Skeletal muscle cell (primary cell): Measurements from ENCODE around the gene KARS1.

Source experiments
- DNase-seq: peaks from one replicate; pipeline ENCODE4 v3.0.0-alpha.2; 2010; ENCODE audit warnings: low read depth
- H3K4me3 ChIP-seq: 2 replicates; pipeline ENCODE4 v1.5.1; 2011; ENCODE audit warnings: low read depth, mild to moderate bottlenecking, control low read depth, low read length, moderate library complexity

The KARS1 gene

GRCh38 chr16:75590920-75591843 is 56.3 kb downstream of the KARS1 start:
- DNase-seq: peak; percentile 56
- no peak overlapping the region for H3K4me3 ChIP-seq

GRCh38 chr16:75589306-75589705 is 58.2 kb downstream of the KARS1 start:
- no peak for DNase-seq
- no peak overlapping the region for H3K4me3 ChIP-seq

- no peak overlapping the region for H3K4me3 ChIP-seq
- no peak for DNase-seq
Observed at GRCh38 chr16:75588716-75589115, 58.7 kb downstream of the KARS1 start.

- no peak overlapping the region for H3K4me3 ChIP-seq
- no peak for DNase-seq
Observed at GRCh38 chr16:75584108-75584507, 63.4 kb downstream of the KARS1 start.

- no peak overlapping the region for H3K4me3 ChIP-seq
Observed at GRCh38 chr16:75579281-75579834, 68.1 kb downstream of the KARS1 start.

GRCh38 chr16:75578725-75579124 is 68.7 kb downstream of the KARS1 start:
- DNase-seq: no peak
- H3K4me3 ChIP-seq: no peak overlapping the region

More at GRCh38 chr16:75579281-75579834, 68.1 kb downstream of the KARS1 start:
- no peak for DNase-seq

GRCh38 chr16:75578212-75578611 is 69.3 kb downstream of the KARS1 start:
- no peak overlapping the region for H3K4me3 ChIP-seq
- DNase-seq: no peak
